GM21619 (cell line): ENCODE measurements around the gene SP110.
"Not testable (repeated sequence)": the region's sequence is repeated elsewhere in the genome, so short reads cannot be mapped to it uniquely, and the experiment has no call there.

Source experiments
- ATAC-seq: cut with Tn5 transposase; IDR thresholded peaks from one replicate; pipeline ENCODE4 v1.9.1; 2021; ENCODE audit not compliant: unreplicated experiment

Gene SP110

GRCh38 chr2:230225486-230225885 is 5.7 kb upstream of the SP110 start, which contains the start of gene SP140:
Gene SP140, plus strand, starts transcription at chr2:230225736. Its CDS starts 109 bp downstream, at chr2:230225845.
- ATAC-seq = peak; percentile 74

- no peak for ATAC-seq
Measured at GRCh38 chr2:230224458-230224857, 4.7 kb upstream of the SP110 start.

- not testable (repeated sequence) for ATAC-seq
Measured at GRCh38 chr2:230222829-230223228, 3.0 kb upstream of the SP110 start.

- ATAC-seq = no peak
Measured at GRCh38 chr2:230221493-230221892, 1.7 kb upstream of the SP110 start.

GRCh38 chr2:230220347-230220969 is 674 bp upstream of the SP110 start:
- no peak for ATAC-seq

- ATAC-seq = no peak
Measured at GRCh38 chr2:230218421-230218820, 1.4 kb downstream of the SP110 start.

- ATAC-seq = no peak
Measured at GRCh38 chr2:230217424-230217823, 2.4 kb downstream of the SP110 start.

- no peak for ATAC-seq
Measured at GRCh38 chr2:230216489-230216888, 3.3 kb downstream of the SP110 start.

GRCh38 chr2:230209422-230210051 is 10.2 kb downstream of the SP110 start:
- no peak for ATAC-seq

- ATAC-seq = no peak
Measured at GRCh38 chr2:230208576-230208975, 11.2 kb downstream of the SP110 start.

GRCh38 chr2:230205721-230206120 is 14.1 kb downstream of the SP110 start:
- ATAC-seq = peak; percentile 29

- ATAC-seq = peak; percentile 60
Measured at GRCh38 chr2:230205034-230205433, 14.8 kb downstream of the SP110 start.

- peak; percentile 36 for ATAC-seq
Measured at GRCh38 chr2:230203110-230203676, 16.6 kb downstream of the SP110 start.

- peak; percentile 42 for ATAC-seq
Measured at GRCh38 chr2:230202430-230203109, 17.2 kb downstream of the SP110 start.

- no peak for ATAC-seq
Measured at GRCh38 chr2:230184727-230185578, 34.8 kb downstream of the SP110 start.

- no peak for ATAC-seq
Measured at GRCh38 chr2:230181195-230181594, 38.6 kb downstream of the SP110 start.

- no peak for ATAC-seq
Measured at GRCh38 chr2:230179907-230180306, 39.9 kb downstream of the SP110 start.

GRCh38 chr2:230178546-230179485 is 41.0 kb downstream of the SP110 start:
- no peak for ATAC-seq

GRCh38 chr2:230176996-230177395 is 42.8 kb downstream of the SP110 start:
- no peak for ATAC-seq

- no peak for ATAC-seq
Measured at GRCh38 chr2:230174466-230174865, 45.3 kb downstream of the SP110 start.
